CD4-positive, alpha-beta T cell (primary cell): ENCODE results near the gene CABP5. TPM values are rescaled to one million over a fixed set of nuclear protein-coding genes. Genes with fewer than 3 reads are reported as not detected.

Experiments
- ATAC-seq: fragments of 200-7000 bp; cut with Tn5 transposase; one replicate; pipeline ENCODE4 v1.10.0; 2022; ENCODE audit warnings: mild to moderate bottlenecking; ENCODE audit not compliant: poor library complexity
- CTCF ChIA-PET: fragments of 350-600 bp; sonication (Branson Sonifier 250); formaldehyde crosslinking; loops from one replicate; lab custom pipeline; 2021; ENCODE audit warnings: antibody characterized with exemption, inconsistent platforms; lab: Charles Lee
- POLR2A ChIA-PET: fragments of 350-600 bp; sonication (Branson Sonifier 250); formaldehyde crosslinking; loops from one replicate; lab custom pipeline; 2021; ENCODE audit warnings: antibody characterized with exemption, inconsistent platforms; lab: Charles Lee
- DNase-seq, 14 experiments: peaks; one replicate each; pipeline ENCODE4 v3.0.0-alpha.2; 2013 to 2020; ENCODE audit warnings: mixed read lengths in 2 of 14
- H3K27ac ChIP-seq, 2 donors: one replicate each; pipeline versions ENCODE4 v1.5.1 to v1.7.0; 2013; ENCODE audit warnings: low read length in 2 of 2, low read depth in 1 of 2, mild to moderate bottlenecking in 1 of 2
- H3K27me3 ChIP-seq, 2 experiments: 1 replicate in 1 of 2; 2 replicates in 1 of 2; pipeline versions ENCODE4 v1.6.1 to v1.7.0; 2013; ENCODE audit warnings: low read length in 2 of 2, control low read depth in 1 of 2, mild to moderate bottlenecking in 1 of 2, moderate library complexity in 1 of 2; ENCODE audit not compliant: insufficient read depth in 2 of 2, control insufficient read depth in 1 of 2
- H3K36me3 ChIP-seq: one replicate; pipeline ENCODE4 v1.6.1; 2013; ENCODE audit warnings: low read length, control low read depth; ENCODE audit not compliant: insufficient read depth
- H3K4me1 ChIP-seq: one replicate; pipeline ENCODE4 v1.6.1; 2013; ENCODE audit warnings: low read length, control low read depth; ENCODE audit not compliant: insufficient read depth
- H3K4me3 ChIP-seq: one replicate; pipeline ENCODE4 v1.5.1; 2013; ENCODE audit warnings: mild to moderate bottlenecking, low read length, moderate library complexity
- H3K9me3 ChIP-seq, 2 experiments: 1 replicate in 1 of 2; 2 replicates in 1 of 2; pipeline versions ENCODE4 v1.6.1 to v1.7.0; 2013; ENCODE audit warnings: low read length in 2 of 2, mild to moderate bottlenecking in 2 of 2, control low read depth in 1 of 2, moderate library complexity in 1 of 2; ENCODE audit not compliant: control insufficient read depth in 1 of 2, insufficient read depth in 1 of 2
- H3K27ac Mint-ChIP-seq: one replicate; pipeline ENCODE4 v1.8.0; 2020; ENCODE audit warnings: mixed read lengths
- H3K27me3 Mint-ChIP-seq: one replicate; pipeline ENCODE4 v1.8.0; 2021; ENCODE audit warnings: mixed read lengths
- H3K36me3 Mint-ChIP-seq: one replicate; pipeline ENCODE4 v1.8.0; 2021; ENCODE audit warnings: low read depth, mixed read lengths
- H3K4me1 Mint-ChIP-seq: one replicate; pipeline ENCODE4 v1.8.0; 2021; ENCODE audit warnings: low read depth, mixed read lengths
- H3K4me3 Mint-ChIP-seq: one replicate; pipeline ENCODE4 v1.8.0; 2020; ENCODE audit warnings: mild to moderate bottlenecking, mixed read lengths
- H3K9me3 Mint-ChIP-seq: one replicate; pipeline ENCODE4 v1.8.0; 2020; ENCODE audit warnings: mixed read lengths
- CTCF ChIP-seq: fragments of 200-600 bp; IDR thresholded peaks from one replicate; pipeline ENCODE4 v1.8.0; 2022; ENCODE audit warnings: antibody characterized with exemption, mild to moderate bottlenecking
- intact Hi-C, 2 experiments: fragments of 100-400 bp; cut with DNase I in 1 of 2; cut with micrococcal nuclease in 1 of 2; formaldehyde crosslinking; loops; one replicate each; pipeline versions ENCODE4 v1.15.1 to v1.9.0; 2023 to 2025; cut with DNase I, micrococcal nuclease
- total RNA-seq, 174 experiments: library from RNA in 2 of 174; stranded (reverse) in 2 of 174; gene quantifications; one replicate each; pipeline ENCODE4 v1.2.3 and lab custom pipeline; 2021 to 2026

The CABP5 gene
- total RNA-seq, 2 experiments from 2014 or later, result not detected

- no peak overlapping the region for H3K27ac ChIP-seq
- Mint-ChIP-seq H3K9me3 (no peaks in the 10 kb centered on the region), H3K27ac (no peak overlapping the region), H3K4me1 (no peaks in the 10 kb centered on the region), H3K4me3 (no peak overlapping the region), H3K36me3 (no peaks in the 10 kb centered on the region), H3K27me3 (peaks cover 60% of the 10 kb centered on the region)
- DNase-seq (no peak), ATAC-seq (no peak)
- ChIA-PET CTCF (no interaction called here), POLR2A (interaction anchor here (0.7 kb wide), 1 partner anchor 354 kb away, joined by 5 read pairs; no protein-coding TSS in a partner anchor)
- no peak overlapping the region for H3K4me3 ChIP-seq
- TF ChIP-seq CTCF, result no peak
- H3K9me3 ChIP-seq, result no peaks in the 10 kb centered on the region
- H3K4me1 ChIP-seq, result no peaks in the 10 kb centered on the region
- H3K36me3 ChIP-seq, result no peaks in the 10 kb centered on the region
- H3K27me3 ChIP-seq, result peaks cover 9 to 31% of the 10 kb centered on the region in 2 experiments
- intact Hi-C loops, result no loop called here
These were observed 13.8 kb downstream of the CABP5 start for GRCh38 chr19:48030073-48030472.

GRCh38 chr19:48029431-48029830, 14.4 kb downstream of the CABP5 start:
- DNase-seq (no peak), ATAC-seq (no peak)
- Histone ChIP-seq H3K36me3 (no peaks in the 10 kb centered on the region), H3K4me1 (no peaks in the 10 kb centered on the region), H3K4me3 (no peak overlapping the region), H3K27ac (no peak overlapping the region), H3K27me3 (peaks cover 9 to 36% of the 10 kb centered on the region in 2 experiments), H3K9me3 (no peaks in the 10 kb centered on the region)
- Mint-ChIP-seq H3K27me3 (peaks cover 62% of the 10 kb centered on the region), H3K36me3 (no peaks in the 10 kb centered on the region), H3K9me3 (no peaks in the 10 kb centered on the region), H3K27ac (no peak overlapping the region), H3K4me3 (no peak overlapping the region), H3K4me1 (no peaks in the 10 kb centered on the region)
- TF ChIP-seq CTCF, result no peak
- intact Hi-C loops, result no loop called here
- ChIA-PET CTCF (no interaction called here), POLR2A (interaction anchor here (0.7 kb wide), 1 partner anchor 354 kb away, joined by 5 read pairs; no protein-coding TSS in a partner anchor)

GRCh38 chr19:48025480-48025879, 18.4 kb downstream of the CABP5 start:
- Mint-ChIP-seq H3K4me1 (no peaks in the 10 kb centered on the region), H3K9me3 (no peaks in the 10 kb centered on the region), H3K4me3 (no peak overlapping the region), H3K36me3 (no peaks in the 10 kb centered on the region), H3K27ac (no peak overlapping the region), H3K27me3 (peaks cover 69% of the 10 kb centered on the region)
- DNase-seq (no peak), ATAC-seq (no peak)
- Histone ChIP-seq H3K4me3 (no peak overlapping the region), H3K9me3 (no peaks in the 10 kb centered on the region), H3K27ac (no peak overlapping the region), H3K36me3 (no peaks in the 10 kb centered on the region), H3K4me1 (no peaks in the 10 kb centered on the region), H3K27me3 (peaks cover 11 to 32% of the 10 kb centered on the region in 2 experiments)
- ChIA-PET POLR2A (no interaction called here), CTCF (interaction anchor here (1.3 kb wide), 1 partner anchor 15 kb away, joined by 4 read pairs; no protein-coding TSS in a partner anchor)
- no peak for TF ChIP-seq CTCF
- intact Hi-C loops, result no loop called here
